HEK293T (cell line): Measurements from ENCODE around the gene PRAF2.

Source experiments
- BHLHE40 ChIP-seq: fragments of 450-650 bp; IDR thresholded peaks from 2 replicates; pipeline ENCODE4 v1.6.1; 2016; ENCODE audit warnings: mild to moderate bottlenecking, moderate library complexity, borderline replicate concordance
- ELF4 ChIP-seq: fragments of 450-650 bp; IDR thresholded peaks from 2 replicates; pipeline ENCODE4 v1.6.1; 2017; ENCODE audit warnings: antibody characterized with exemption
- FOXA1 ChIP-seq: fragments of 450-650 bp; IDR thresholded peaks from 2 replicates; pipeline ENCODE4 v1.6.1; 2016; ENCODE audit warnings: mild to moderate bottlenecking
- FOXM1 ChIP-seq: fragments of 450-650 bp; IDR thresholded peaks from 2 replicates; pipeline ENCODE4 v1.6.1; 2017; ENCODE audit warnings: mild to moderate bottlenecking, borderline replicate concordance
- NFRKB ChIP-seq: fragments of 450-650 bp; IDR thresholded peaks from 2 replicates; pipeline ENCODE4 v1.6.1; 2016; ENCODE audit warnings: mild to moderate bottlenecking, moderate library complexity
- SP1 ChIP-seq: fragments of 450-650 bp; IDR thresholded peaks from 2 replicates; pipeline ENCODE4 v1.6.1; 2017
- SUZ12 ChIP-seq: fragments of 450-650 bp; IDR thresholded peaks from 2 replicates; pipeline ENCODE4 v1.6.1; 2016; ENCODE audit warnings: mild to moderate bottlenecking
- TARDBP ChIP-seq: fragments of 450-650 bp; IDR thresholded peaks from 2 replicates; pipeline ENCODE4 v1.6.1; 2016

GRCh38 chrX:49110417-49110816, 36.6 kb upstream of the PRAF2 start:
- TF ChIP-seq NFRKB (no peak), SUZ12 (no peak), TARDBP (no peak), ELF4 (no peak), FOXA1 (no peak), FOXM1 (no peak), BHLHE40 (no peak), SP1 (no peak)
